DND-41 (cell line): ENCODE measurements around the gene KRT9.

ENCODE experiments used
- EZH2 ChIP-seq: IDR thresholded peaks from 3 replicates; pipeline ENCODE4 v1.6.1; 2012; ENCODE audit warnings: borderline replicate concordance, low read depth, mild to moderate bottlenecking, moderate library complexity, low read length, inconsistent platforms; ENCODE audit not compliant: severe bottlenecking
- TF ChIP-seq, protein P1 (sequence below): IDR thresholded peaks from 2 replicates; pipeline ENCODE4 v1.5.1; 2012; ENCODE audit warnings: borderline replicate concordance, low read length, moderate library complexity, mild to moderate bottlenecking; ENCODE audit not compliant: poor library complexity, severe bottlenecking; ENCODE audit errors: extremely low read depth

DNA sequence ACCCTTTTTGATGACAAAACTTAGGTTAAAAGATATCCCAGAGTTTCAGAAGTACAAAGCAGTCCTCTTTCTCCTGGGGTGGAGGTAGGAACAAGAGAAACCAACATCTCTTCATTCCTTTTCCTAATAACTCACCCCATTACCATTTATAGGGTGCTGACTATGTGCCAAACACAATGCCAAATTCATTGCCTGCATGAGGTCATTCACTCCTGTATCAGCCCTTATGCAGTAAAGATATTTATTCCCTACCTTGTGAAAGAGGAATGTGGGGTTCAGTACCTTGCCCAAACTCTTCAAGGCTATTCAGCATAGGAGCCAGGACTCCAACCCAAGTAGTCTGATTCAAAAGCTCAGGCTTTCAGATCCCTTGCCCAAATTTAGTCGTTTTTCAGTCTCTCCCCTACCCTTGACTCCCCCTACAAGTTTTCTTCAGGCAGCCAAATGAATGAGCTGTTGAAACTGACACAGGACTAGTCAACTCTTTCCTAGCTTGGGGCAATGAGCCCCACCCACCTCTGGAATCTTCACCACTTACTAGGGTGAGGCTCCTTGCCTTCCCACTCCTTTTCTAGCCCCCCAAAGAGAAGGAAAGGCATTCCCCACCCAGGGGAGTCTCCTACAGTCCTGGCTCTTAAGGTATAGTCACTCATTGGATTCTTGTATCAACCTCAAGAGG, 9.0 kb upstream of the KRT9 start:
- TF ChIP-seq, protein P1, sequence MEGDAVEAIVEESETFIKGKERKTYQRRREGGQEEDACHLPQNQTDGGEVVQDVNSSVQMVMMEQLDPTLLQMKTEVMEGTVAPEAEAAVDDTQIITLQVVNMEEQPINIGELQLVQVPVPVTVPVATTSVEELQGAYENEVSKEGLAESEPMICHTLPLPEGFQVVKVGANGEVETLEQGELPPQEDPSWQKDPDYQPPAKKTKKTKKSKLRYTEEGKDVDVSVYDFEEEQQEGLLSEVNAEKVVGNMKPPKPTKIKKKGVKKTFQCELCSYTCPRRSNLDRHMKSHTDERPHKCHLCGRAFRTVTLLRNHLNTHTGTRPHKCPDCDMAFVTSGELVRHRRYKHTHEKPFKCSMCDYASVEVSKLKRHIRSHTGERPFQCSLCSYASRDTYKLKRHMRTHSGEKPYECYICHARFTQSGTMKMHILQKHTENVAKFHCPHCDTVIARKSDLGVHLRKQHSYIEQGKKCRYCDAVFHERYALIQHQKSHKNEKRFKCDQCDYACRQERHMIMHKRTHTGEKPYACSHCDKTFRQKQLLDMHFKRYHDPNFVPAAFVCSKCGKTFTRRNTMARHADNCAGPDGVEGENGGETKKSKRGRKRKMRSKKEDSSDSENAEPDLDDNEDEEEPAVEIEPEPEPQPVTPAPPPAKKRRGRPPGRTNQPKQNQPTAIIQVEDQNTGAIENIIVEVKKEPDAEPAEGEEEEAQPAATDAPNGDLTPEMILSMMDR: no peak
- no peak for TF ChIP-seq EZH2
